HEK293 (cell line): Measurements from ENCODE around the gene RPRD1A.

Experiments used
- CTCF ChIA-PET: fragments of 350-600 bp; formaldehyde crosslinking; extraction: SDS; loops from one replicate; lab custom pipeline; 2021; ENCODE audit warnings: antibody characterized with exemption; lab: Yijun Ruan, JAX
- POLR2A ChIA-PET: fragments of 300-600 bp; formaldehyde crosslinking; extraction: SDS; loops from one replicate; lab custom pipeline; 2020; ENCODE audit warnings: antibody characterized with exemption, inconsistent platforms; lab: Yijun Ruan, JAX
- H3K27ac ChIP-seq: fragments of 200-500 bp; sonication (Bioruptor generic); 2 replicates; pipeline ENCODE4 v1.5.1; 2014; ENCODE audit warnings: low read depth, low read length, control low read depth, inconsistent platforms; ENCODE audit errors: extremely low read depth
- H3K36me3 ChIP-seq, 2 experiments: fragments of 200-500 bp in 1 of 2; sonication (Bioruptor generic) in 1 of 2; 1 replicate in 1 of 2; 2 replicates in 1 of 2; pipeline ENCODE4 v1.5.1; 2014 to 2017; ENCODE audit warnings: inconsistent platforms in 2 of 2, low read length in 2 of 2; ENCODE audit not compliant: control insufficient read depth in 2 of 2, insufficient read depth in 1 of 2
- H3K4me1 ChIP-seq: fragments of 200-500 bp; sonication (Bioruptor generic); 2 replicates; pipeline ENCODE4 v1.5.1; 2014; ENCODE audit warnings: mild to moderate bottlenecking, low read length, inconsistent platforms; ENCODE audit not compliant: control insufficient read depth, insufficient read depth
- H3K4me3 ChIP-seq: 2 replicates; pipeline ENCODE4 v1.5.1; 2011; ENCODE audit warnings: low read depth, mild to moderate bottlenecking, control low read depth, low read length, moderate library complexity
- H3K9me3 ChIP-seq: fragments of 200-500 bp; sonication (Bioruptor generic); 2 replicates; pipeline ENCODE4 v1.5.1; 2014; ENCODE audit warnings: low read depth, low read length, inconsistent platforms; ENCODE audit not compliant: control insufficient read depth, insufficient read depth
- HOXC10 ChIP-seq: sonication (generic); formaldehyde crosslinking; IDR thresholded peaks from 2 replicates; pipeline ENCODE4 v1.8.1; 2023; ENCODE audit warnings: mild to moderate bottlenecking, missing genetic modification reagents
- KLF1 ChIP-seq: fragments of 450-650 bp; formaldehyde crosslinking; IDR thresholded peaks from 2 replicates; pipeline ENCODE4 v1.5.1; 2016; ENCODE audit warnings: missing biosample characterization, missing genetic modification characterization
- KLF10 ChIP-seq: fragments of 450-650 bp; IDR thresholded peaks from 2 replicates; pipeline ENCODE4 v1.5.1; 2018; ENCODE audit warnings: missing biosample characterization, mild to moderate bottlenecking, missing genetic modification characterization
- PRDM1 ChIP-seq: fragments of 450-650 bp; formaldehyde crosslinking; IDR thresholded peaks from 2 replicates; pipeline ENCODE4; 2016; ENCODE audit warnings: missing biosample characterization, missing genetic modification characterization
- TRIM28 ChIP-seq: IDR thresholded peaks from 2 replicates; pipeline ENCODE4 v1.6.1; 2011; ENCODE audit warnings: low read length, control low read depth, borderline replicate concordance
- ZNF146 ChIP-seq: fragments of 450-650 bp; formaldehyde crosslinking; IDR thresholded peaks from 2 replicates; pipeline ENCODE4 v1.5.1; 2016; ENCODE audit warnings: missing biosample characterization, missing genetic modification characterization
- ZNF155 ChIP-seq: fragments of 450-650 bp; formaldehyde crosslinking; IDR thresholded peaks from 2 replicates; pipeline ENCODE4 v1.5.1; 2016; ENCODE audit warnings: missing biosample characterization, missing genetic modification characterization
- ZNF274 ChIP-seq, 2 experiments: fragments of 200-500 bp in 1 of 2; fragments of 450-650 bp in 1 of 2; sonication (Bioruptor generic) in 1 of 2; formaldehyde crosslinking in 1 of 2; IDR thresholded peaks; 2 replicates each; pipeline versions ENCODE4 v1.5.1 to v1.6.1; 2014 to 2016; ENCODE audit warnings: borderline replicate concordance in 1 of 2, inconsistent platforms in 1 of 2, low read length in 1 of 2, missing biosample characterization in 1 of 2, missing genetic modification characterization in 1 of 2
- ZNF302 ChIP-seq: fragments of 450-650 bp; formaldehyde crosslinking; IDR thresholded peaks from 2 replicates; pipeline ENCODE4 v1.5.1; 2016; ENCODE audit warnings: missing biosample characterization, missing genetic modification characterization, low read depth
- ZNF433 ChIP-seq: fragments of 450-650 bp; formaldehyde crosslinking; IDR thresholded peaks from 2 replicates; pipeline ENCODE4 v1.5.1; 2016; ENCODE audit warnings: missing biosample characterization, missing genetic modification characterization, low read depth
- ZNF510 ChIP-seq: fragments of 450-650 bp; formaldehyde crosslinking; IDR thresholded peaks from 2 replicates; pipeline ENCODE4 v1.5.1; 2018; ENCODE audit warnings: mild to moderate bottlenecking, missing genetic modification characterization, missing biosample characterization; ENCODE audit not compliant: insufficient replicate concordance
- ZNF596 ChIP-seq: fragments of 450-650 bp; IDR thresholded peaks from 2 replicates; pipeline ENCODE4 v1.5.0; 2018; ENCODE audit warnings: missing biosample characterization, mild to moderate bottlenecking, missing genetic modification characterization, moderate library complexity
- TF ChIP-seq, protein P1 (sequence below): fragments of 450-650 bp; formaldehyde crosslinking; conservative IDR thresholded peaks from 2 replicates; pipeline ENCODE4 v1.5.1; 2016; ENCODE audit warnings: low read depth, missing biosample characterization, missing genetic modification characterization
- TF ChIP-seq, protein P2 (sequence below): fragments of 450-650 bp; formaldehyde crosslinking; IDR thresholded peaks from 2 replicates; pipeline ENCODE4 v1.5.1; 2016; ENCODE audit warnings: missing biosample characterization, missing genetic modification characterization, borderline replicate concordance
- TF ChIP-seq, protein P3 (sequence below): fragments of 450-650 bp; formaldehyde crosslinking; IDR thresholded peaks from 2 replicates; pipeline ENCODE4 v1.5.0; 2017; ENCODE audit warnings: missing biosample characterization, missing genetic modification characterization, borderline replicate concordance

RPRD1A gene

DNA sequence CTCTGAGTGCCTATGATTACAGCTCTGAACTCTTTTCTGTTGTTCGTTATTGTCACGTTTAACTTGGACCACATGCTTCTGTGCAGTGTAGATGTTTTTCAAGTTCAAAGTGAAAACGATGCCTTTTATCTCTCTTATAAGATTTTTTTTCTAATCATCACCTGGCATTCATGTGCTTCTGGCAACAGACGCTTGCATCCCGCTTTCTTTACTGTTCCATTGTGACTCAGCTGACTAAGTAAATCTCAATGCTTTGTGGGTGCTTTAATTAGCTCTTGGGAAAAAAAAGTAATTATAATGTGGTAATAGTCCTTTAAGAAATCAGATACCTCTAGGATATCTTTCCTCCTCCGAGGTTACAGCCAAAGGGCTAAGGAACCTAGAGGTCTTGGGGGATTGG lies 126.1 kb downstream of the RPRD1A start:
- Histone ChIP-seq H3K4me1 (no peaks in the 10 kb centered on the region), H3K9me3 (no peaks in the 10 kb centered on the region), H3K27ac (no peak overlapping the region), H3K4me3 (no peak overlapping the region), H3K36me3 (no peaks in the 10 kb centered on the region)
- ChIA-PET CTCF (interaction anchor here (0.6 to 2.6 kb wide), 3 partner anchors 9 to 702 kb away, joined by 4 to 25 read pairs (median 4); no protein-coding TSS in a partner anchor), POLR2A (interaction anchor here (0.5 kb wide), 1 partner anchor 284 kb away, joined by 3 read pairs; no protein-coding TSS in a partner anchor)
- no peak for TF ChIP-seq ZNF274 (IDR thresholded peaks at IDR 0.05; ENCODE audit: low read length)
- no peak for TF ChIP-seq ZNF274 (tag by site-specific recombination; IDR thresholded peaks at IDR 0.05; ENCODE audit: borderline replicate concordance)
- TF ChIP-seq TRIM28: no peak
- TF ChIP-seq, protein P1, sequence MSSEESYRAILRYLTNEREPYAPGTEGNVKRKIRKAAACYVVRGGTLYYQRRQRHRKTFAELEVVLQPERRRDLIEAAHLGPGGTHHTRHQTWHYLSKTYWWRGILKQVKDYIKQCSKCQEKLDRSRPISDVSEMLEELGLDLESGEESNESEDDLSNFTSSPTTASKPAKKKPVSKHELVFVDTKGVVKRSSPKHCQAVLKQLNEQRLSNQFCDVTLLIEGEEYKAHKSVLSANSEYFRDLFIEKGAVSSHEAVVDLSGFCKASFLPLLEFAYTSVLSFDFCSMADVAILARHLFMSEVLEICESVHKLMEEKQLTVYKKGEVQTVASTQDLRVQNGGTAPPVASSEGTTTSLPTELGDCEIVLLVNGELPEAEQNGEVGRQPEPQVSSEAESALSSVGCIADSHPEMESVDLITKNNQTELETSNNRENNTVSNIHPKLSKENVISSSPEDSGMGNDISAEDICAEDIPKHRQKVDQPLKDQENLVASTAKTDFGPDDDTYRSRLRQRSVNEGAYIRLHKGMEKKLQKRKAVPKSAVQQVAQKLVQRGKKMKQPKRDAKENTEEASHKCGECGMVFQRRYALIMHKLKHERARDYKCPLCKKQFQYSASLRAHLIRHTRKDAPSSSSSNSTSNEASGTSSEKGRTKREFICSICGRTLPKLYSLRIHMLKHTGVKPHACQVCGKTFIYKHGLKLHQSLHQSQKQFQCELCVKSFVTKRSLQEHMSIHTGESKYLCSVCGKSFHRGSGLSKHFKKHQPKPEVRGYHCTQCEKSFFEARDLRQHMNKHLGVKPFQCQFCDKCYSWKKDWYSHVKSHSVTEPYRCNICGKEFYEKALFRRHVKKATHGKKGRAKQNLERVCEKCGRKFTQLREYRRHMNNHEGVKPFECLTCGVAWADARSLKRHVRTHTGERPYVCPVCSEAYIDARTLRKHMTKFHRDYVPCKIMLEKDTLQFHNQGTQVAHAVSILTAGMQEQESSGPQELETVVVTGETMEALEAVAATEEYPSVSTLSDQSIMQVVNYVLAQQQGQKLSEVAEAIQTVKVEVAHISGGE (tag by site-specific recombination): no peak
- TF ChIP-seq, protein P2, sequence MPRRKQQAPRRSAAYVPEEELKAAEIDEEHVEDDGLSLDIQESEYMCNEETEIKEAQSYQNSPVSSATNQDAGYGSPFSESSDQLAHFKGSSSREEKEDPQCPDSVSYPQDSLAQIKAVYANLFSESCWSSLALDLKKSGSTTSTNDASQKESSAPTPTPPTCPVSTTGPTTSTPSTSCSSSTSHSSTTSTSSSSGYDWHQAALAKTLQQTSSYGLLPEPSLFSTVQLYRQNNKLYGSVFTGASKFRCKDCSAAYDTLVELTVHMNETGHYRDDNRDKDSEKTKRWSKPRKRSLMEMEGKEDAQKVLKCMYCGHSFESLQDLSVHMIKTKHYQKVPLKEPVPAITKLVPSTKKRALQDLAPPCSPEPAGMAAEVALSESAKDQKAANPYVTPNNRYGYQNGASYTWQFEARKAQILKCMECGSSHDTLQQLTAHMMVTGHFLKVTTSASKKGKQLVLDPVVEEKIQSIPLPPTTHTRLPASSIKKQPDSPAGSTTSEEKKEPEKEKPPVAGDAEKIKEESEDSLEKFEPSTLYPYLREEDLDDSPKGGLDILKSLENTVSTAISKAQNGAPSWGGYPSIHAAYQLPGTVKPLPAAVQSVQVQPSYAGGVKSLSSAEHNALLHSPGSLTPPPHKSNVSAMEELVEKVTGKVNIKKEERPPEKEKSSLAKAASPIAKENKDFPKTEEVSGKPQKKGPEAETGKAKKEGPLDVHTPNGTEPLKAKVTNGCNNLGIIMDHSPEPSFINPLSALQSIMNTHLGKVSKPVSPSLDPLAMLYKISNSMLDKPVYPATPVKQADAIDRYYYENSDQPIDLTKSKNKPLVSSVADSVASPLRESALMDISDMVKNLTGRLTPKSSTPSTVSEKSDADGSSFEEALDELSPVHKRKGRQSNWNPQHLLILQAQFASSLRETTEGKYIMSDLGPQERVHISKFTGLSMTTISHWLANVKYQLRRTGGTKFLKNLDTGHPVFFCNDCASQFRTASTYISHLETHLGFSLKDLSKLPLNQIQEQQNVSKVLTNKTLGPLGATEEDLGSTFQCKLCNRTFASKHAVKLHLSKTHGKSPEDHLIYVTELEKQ (tag by site-specific recombination): no peak
- no peak for TF ChIP-seq ZNF596 (tag by site-specific recombination)
- TF ChIP-seq HOXC10 (CRISPR knock-in tag): no peak
- no peak for TF ChIP-seq ZNF146 (tag by site-specific recombination)
- TF ChIP-seq KLF1: no peak
- TF ChIP-seq KLF10 (tag by site-specific recombination): no peak
- TF ChIP-seq ZNF510 (tag by site-specific recombination): no peak
- TF ChIP-seq PRDM1 (tag by site-specific recombination): no peak
- TF ChIP-seq, protein P3, sequence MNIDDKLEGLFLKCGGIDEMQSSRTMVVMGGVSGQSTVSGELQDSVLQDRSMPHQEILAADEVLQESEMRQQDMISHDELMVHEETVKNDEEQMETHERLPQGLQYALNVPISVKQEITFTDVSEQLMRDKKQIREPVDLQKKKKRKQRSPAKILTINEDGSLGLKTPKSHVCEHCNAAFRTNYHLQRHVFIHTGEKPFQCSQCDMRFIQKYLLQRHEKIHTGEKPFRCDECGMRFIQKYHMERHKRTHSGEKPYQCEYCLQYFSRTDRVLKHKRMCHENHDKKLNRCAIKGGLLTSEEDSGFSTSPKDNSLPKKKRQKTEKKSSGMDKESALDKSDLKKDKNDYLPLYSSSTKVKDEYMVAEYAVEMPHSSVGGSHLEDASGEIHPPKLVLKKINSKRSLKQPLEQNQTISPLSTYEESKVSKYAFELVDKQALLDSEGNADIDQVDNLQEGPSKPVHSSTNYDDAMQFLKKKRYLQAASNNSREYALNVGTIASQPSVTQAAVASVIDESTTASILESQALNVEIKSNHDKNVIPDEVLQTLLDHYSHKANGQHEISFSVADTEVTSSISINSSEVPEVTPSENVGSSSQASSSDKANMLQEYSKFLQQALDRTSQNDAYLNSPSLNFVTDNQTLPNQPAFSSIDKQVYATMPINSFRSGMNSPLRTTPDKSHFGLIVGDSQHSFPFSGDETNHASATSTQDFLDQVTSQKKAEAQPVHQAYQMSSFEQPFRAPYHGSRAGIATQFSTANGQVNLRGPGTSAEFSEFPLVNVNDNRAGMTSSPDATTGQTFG (tag by site-specific recombination): no peak
- TF ChIP-seq ZNF302: no peak
- no peak for TF ChIP-seq ZNF155 (tag by site-specific recombination)
- no peak for TF ChIP-seq ZNF433 (tag by site-specific recombination)
